SU-DHL-6 (cell line): Measurements from ENCODE around the gene JSRP1.

ENCODE experiments used
- H2AFZ ChIP-seq: fragments of 200-600 bp; sonication (generic); 2 replicates; pipeline ENCODE4 v1.6.1; 2014; ENCODE audit warnings: low read depth, mild to moderate bottlenecking, moderate library complexity, mixed read lengths, antibody characterized with exemption, low read length; ENCODE audit not compliant: severe bottlenecking
- H3F3A ChIP-seq: fragments of 200-600 bp; shearing (Covaris generic); 2 replicates; pipeline ENCODE4 v1.6.0; 2016; ENCODE audit warnings: antibody characterized with exemption, mild to moderate bottlenecking; ENCODE audit not compliant: insufficient read depth
- H3K27ac ChIP-seq: fragments of 200-600 bp; sonication (generic); 2 replicates; pipeline ENCODE4 v1.5.1; 2016; ENCODE audit warnings: low read depth, mild to moderate bottlenecking, low read length, moderate library complexity, mixed read lengths
- H3K27me3 ChIP-seq: fragments of 200-600 bp; sonication (generic), shearing (Covaris generic); 2 replicates; pipeline ENCODE4 v1.6.0; 2014; ENCODE audit warnings: mild to moderate bottlenecking, low read length
- H3K36me3 ChIP-seq: fragments of 200-600 bp; sonication (generic); 2 replicates; pipeline ENCODE4 v1.6.1; 2014; ENCODE audit warnings: mild to moderate bottlenecking, low read length, mixed read lengths
- H3K4me2 ChIP-seq: fragments of 300-600, 200-600 bp; shearing (Covaris generic), sonication (generic); 2 replicates; pipeline ENCODE4 v1.6.0; 2014; ENCODE audit warnings: low read length, low read depth, mild to moderate bottlenecking; ENCODE audit not compliant: poor library complexity, severe bottlenecking
- H3K4me3 ChIP-seq: fragments of 200-600 bp; sonication (generic); 2 replicates; pipeline ENCODE4 v1.5.1; 2014; ENCODE audit warnings: antibody characterized with exemption, low read length, mild to moderate bottlenecking, mixed read lengths; ENCODE audit not compliant: insufficient read depth, poor library complexity, severe bottlenecking
- H3K79me2 ChIP-seq: fragments of 200-600 bp; sonication (generic); 2 replicates; pipeline ENCODE4 v1.6.1; 2014; ENCODE audit warnings: mild to moderate bottlenecking, low read length, moderate library complexity; ENCODE audit not compliant: insufficient read depth
- H3K9ac ChIP-seq: fragments of 200-600 bp; sonication (generic); 2 replicates; pipeline ENCODE4 v1.7.0; 2014; ENCODE audit warnings: mild to moderate bottlenecking, low read length
- H3K9me2 ChIP-seq: fragments of 200-600 bp; sonication (generic); replicated peaks from 2 replicates; pipeline ENCODE4 v1.6.1; 2014; ENCODE audit warnings: low read length; ENCODE audit not compliant: insufficient read depth
- H3K9me3 ChIP-seq: fragments of 200-600 bp; sonication (generic); 2 replicates; pipeline ENCODE4 v1.6.1; 2014; ENCODE audit warnings: low read length, mixed read lengths; ENCODE audit not compliant: insufficient read depth
- H4K20me1 ChIP-seq: fragments of 200-600 bp; sonication (generic); 2 replicates; pipeline ENCODE4 v1.6.1; 2014; ENCODE audit warnings: low read depth, mild to moderate bottlenecking, antibody characterized with exemption, low read length, moderate library complexity, mixed read lengths
- EZH2phosphoT487 ChIP-seq: fragments of 200-600 bp; sonication (generic), shearing (Covaris generic); conservative IDR thresholded peaks from 2 replicates; pipeline ENCODE4 v1.6.1; 2018; ENCODE audit warnings: mild to moderate bottlenecking, antibody characterized with exemption, low read length, moderate library complexity, mixed read lengths
- TF ChIP-seq, protein P1 (sequence below): fragments of 200-600 bp; sonication (generic); IDR thresholded peaks from one replicate; pipeline ENCODE4 v1.5.1; 2017; ENCODE audit warnings: antibody characterized with exemption, mild to moderate bottlenecking, low read length, moderate library complexity; ENCODE audit not compliant: insufficient read depth, poor library complexity, severe bottlenecking

JSRP1 gene

DNA sequence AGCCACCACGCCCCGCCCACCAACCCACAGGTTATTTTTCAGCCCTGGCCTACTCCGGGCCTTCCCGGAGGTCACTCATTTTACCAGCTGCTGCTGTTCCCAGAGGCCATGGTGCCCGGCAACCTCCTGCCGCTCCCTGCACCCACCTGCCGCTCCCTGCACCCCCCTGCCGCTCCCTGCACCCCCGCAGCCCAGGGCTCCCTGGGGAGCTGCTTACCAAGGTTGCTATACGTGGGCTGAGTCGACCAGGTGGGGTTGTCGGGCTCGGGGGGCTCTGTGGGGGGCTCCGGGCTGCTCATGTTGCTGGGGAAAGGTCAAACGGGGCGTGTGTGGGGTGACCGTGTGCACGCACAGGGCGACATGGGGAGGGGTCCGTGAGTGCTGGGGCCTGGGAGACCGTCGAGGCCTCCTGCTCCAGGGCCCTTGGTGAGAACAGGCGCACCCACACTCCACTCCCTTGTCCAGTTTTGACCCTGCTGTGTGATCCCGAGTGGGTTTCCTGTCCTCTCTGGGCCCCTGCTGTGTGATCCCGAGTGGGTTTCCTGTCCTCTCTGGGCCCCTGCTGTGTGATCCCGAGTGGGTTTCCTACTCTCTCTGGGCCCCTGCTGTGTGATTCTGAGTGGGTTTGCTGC is 24.5 kb upstream of the JSRP1 start:
- Histone ChIP-seq H2AFZ (no peak overlapping the region), H3K79me2 (no peaks in the 10 kb centered on the region), H3K27ac (no peak overlapping the region), H3K27me3 (no peaks in the 10 kb centered on the region), H3K4me3 (no peak overlapping the region), H3K9me3 (no peaks in the 10 kb centered on the region), H3K9me2 (no peaks in the 10 kb centered on the region), H3K36me3 (no peaks in the 10 kb centered on the region), H3F3A (peaks cover 4% of the 10 kb centered on the region; the same call in 1 of the 2 replicates), H3K9ac (no peak overlapping the region), H3K4me2 (no peak overlapping the region), H4K20me1 (no peaks in the 10 kb centered on the region)
- no peak for TF ChIP-seq EZH2phosphoT487
- TF ChIP-seq, protein P1, sequence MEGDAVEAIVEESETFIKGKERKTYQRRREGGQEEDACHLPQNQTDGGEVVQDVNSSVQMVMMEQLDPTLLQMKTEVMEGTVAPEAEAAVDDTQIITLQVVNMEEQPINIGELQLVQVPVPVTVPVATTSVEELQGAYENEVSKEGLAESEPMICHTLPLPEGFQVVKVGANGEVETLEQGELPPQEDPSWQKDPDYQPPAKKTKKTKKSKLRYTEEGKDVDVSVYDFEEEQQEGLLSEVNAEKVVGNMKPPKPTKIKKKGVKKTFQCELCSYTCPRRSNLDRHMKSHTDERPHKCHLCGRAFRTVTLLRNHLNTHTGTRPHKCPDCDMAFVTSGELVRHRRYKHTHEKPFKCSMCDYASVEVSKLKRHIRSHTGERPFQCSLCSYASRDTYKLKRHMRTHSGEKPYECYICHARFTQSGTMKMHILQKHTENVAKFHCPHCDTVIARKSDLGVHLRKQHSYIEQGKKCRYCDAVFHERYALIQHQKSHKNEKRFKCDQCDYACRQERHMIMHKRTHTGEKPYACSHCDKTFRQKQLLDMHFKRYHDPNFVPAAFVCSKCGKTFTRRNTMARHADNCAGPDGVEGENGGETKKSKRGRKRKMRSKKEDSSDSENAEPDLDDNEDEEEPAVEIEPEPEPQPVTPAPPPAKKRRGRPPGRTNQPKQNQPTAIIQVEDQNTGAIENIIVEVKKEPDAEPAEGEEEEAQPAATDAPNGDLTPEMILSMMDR = no peak

DNA sequence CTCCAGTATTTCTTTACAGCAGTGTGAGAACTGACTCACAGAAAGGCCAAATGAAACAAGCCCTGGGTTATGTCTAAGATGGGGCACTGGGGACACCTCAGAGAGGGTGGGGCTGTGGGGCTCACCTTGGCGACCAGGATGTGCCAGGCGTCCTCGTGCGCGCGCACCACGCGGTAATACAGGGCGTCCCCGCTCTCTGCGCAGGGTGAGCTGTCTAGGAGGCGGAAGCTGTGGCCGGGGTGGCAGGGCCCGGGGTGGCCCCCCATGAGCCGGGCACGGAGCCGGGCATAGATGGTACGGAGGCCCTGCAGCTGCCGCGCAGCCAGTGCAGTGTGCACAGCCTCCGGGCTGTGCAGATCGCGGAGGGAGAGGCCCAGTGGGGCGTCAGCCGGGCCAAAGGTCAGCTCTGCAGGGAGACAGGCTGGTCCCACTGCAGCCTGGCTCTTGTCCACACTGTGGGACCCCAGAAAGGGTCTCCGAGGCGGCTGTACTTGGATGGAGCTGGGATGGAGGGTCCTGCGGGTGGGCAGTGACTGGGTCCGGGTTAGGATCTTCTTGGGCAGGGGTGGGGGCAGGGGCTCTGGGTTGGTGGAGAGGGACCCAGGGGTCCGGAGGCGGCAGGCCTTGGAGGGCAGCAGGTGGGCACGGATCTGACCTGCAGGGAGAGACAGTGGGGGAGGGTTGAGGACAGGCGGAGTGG is 22.4 kb upstream of the JSRP1 start:
- no peak overlapping the region for H3K27ac ChIP-seq
- TF ChIP-seq, protein P1 = no peak
- no peak for TF ChIP-seq EZH2phosphoT487
- H3K79me2 ChIP-seq = peaks cover 8% of the 10 kb centered on the region
- H2AFZ ChIP-seq = no peak overlapping the region
- no peak overlapping the region for H3K4me2 ChIP-seq
- H3F3A ChIP-seq = peaks cover 4% of the 10 kb centered on the region; the same call in 1 of the 2 replicates
- no peaks in the 10 kb centered on the region for H3K27me3 ChIP-seq
- H4K20me1 ChIP-seq = peaks cover 6% of the 10 kb centered on the region; the same call in 1 of the 2 replicates
- H3K9me3 ChIP-seq = no peaks in the 10 kb centered on the region
- no peak overlapping the region for H3K4me3 ChIP-seq
- no peak overlapping the region for H3K9ac ChIP-seq
- H3K9me2 ChIP-seq = no peaks in the 10 kb centered on the region
- no peaks in the 10 kb centered on the region for H3K36me3 ChIP-seq

DNA sequence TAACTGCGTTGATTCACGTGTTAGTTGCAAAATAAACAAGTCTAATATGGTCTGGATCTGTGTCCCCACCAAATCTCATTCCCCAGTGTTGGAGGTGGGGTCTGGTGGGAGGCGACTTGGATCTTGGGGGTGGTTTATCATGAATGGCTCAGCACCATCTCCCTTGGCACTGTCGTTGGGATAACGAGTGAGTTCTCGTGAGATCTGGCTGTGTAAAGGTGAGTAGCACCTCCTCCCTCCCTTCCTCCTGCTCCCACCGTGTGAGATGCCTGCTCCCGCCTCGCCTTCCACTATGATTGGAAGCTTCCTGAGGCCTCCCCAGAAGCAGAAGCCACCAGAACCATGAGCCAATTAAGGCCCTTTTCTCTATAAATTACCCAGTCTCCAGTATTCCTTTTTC is 20.9 kb upstream of the JSRP1 start:
- H3K27ac ChIP-seq = no peak overlapping the region
- peaks cover 6% of the 10 kb centered on the region; the same call in 1 of the 2 replicates for H4K20me1 ChIP-seq
- H3K79me2 ChIP-seq = peaks cover 16% of the 10 kb centered on the region
- H3K9ac ChIP-seq = no peak overlapping the region
- H3F3A ChIP-seq = peaks cover 18% of the 10 kb centered on the region
- no peaks in the 10 kb centered on the region for H3K9me2 ChIP-seq
- no peaks in the 10 kb centered on the region for H3K9me3 ChIP-seq
- no peak overlapping the region for H3K4me2 ChIP-seq
- TF ChIP-seq, protein P1 = no peak
- TF ChIP-seq EZH2phosphoT487 = no peak
- H3K4me3 ChIP-seq = no peak overlapping the region
- H3K36me3 ChIP-seq = no peaks in the 10 kb centered on the region
- H3K27me3 ChIP-seq = no peaks in the 10 kb centered on the region
- no peak overlapping the region for H2AFZ ChIP-seq
